SK-N-SH (cell line): ENCODE results near the gene ANO3. TPM values are rescaled to one million over a fixed set of nuclear protein-coding genes. Genes with fewer than 3 reads are reported as not detected.

Experiments used
- CTCF ChIA-PET: fragments of 300-600, 350-600 bp; formaldehyde crosslinking; extraction: SDS; loops from one replicate; lab custom pipeline; 2021; lab: Yijun Ruan, JAX
- POLR2A ChIA-PET: fragments of 350-600 bp; sonication (Branson Sonifier 250); formaldehyde crosslinking; extraction: SDS; loops from one replicate; lab custom pipeline; 2020; ENCODE audit warnings: antibody characterized with exemption, inconsistent platforms; lab: Yijun Ruan, JAX
- DNase-seq: peaks from one replicate; pipeline ENCODE4 v3.0.0; 2012
- H2AFZ ChIP-seq: fragments of 200-600 bp; sonication (generic); 2 replicates; pipeline ENCODE4 v1.8.1; 2016; ENCODE audit warnings: antibody characterized with exemption, mild to moderate bottlenecking, low read depth
- H3F3A ChIP-seq: fragments of 200-600 bp; sonication (generic); replicated peaks from 2 replicates; pipeline ENCODE3; 2016; ENCODE audit warnings: antibody characterized with exemption, mild to moderate bottlenecking; ENCODE audit not compliant: insufficient read depth
- H3K27ac ChIP-seq, 2 experiments: fragments of 200-500 bp in 1 of 2; fragments of 200-600 bp in 1 of 2; sonication (Bioruptor generic) in 1 of 2; sonication (generic), shearing (Covaris generic) in 1 of 2; 2 replicates each; pipeline versions ENCODE4 v1.5.1 to v1.6.1; 2014 to 2016; ENCODE audit warnings: low read depth in 2 of 2, inconsistent platforms in 1 of 2, low read length in 1 of 2, mild to moderate bottlenecking in 1 of 2, mixed read lengths in 1 of 2
- H3K27me3 ChIP-seq: fragments of 200-600 bp; sonication (generic), shearing (Covaris generic); 2 replicates; pipeline ENCODE4 v1.6.1; 2016; ENCODE audit warnings: mixed run types; ENCODE audit not compliant: insufficient read depth
- H3K36me3 ChIP-seq, 2 experiments: fragments of 200-500 bp in 1 of 2; fragments of 200-600 bp in 1 of 2; sonication (Bioruptor generic) in 1 of 2; sonication (generic) in 1 of 2; replicated peaks in 1 of 2; 2 replicates each; pipeline versions ENCODE3 to v1.5.1; 2014 to 2016; ENCODE audit warnings: low read length in 1 of 2, mild to moderate bottlenecking in 1 of 2; ENCODE audit not compliant: insufficient read depth in 2 of 2, control insufficient read depth in 1 of 2
- H3K4me1 ChIP-seq, 2 experiments: fragments of 200-500 bp in 1 of 2; fragments of 200-600 bp in 1 of 2; sonication (Bioruptor generic) in 1 of 2; sonication (generic), shearing (Covaris generic) in 1 of 2; 2 replicates each; pipeline versions ENCODE4 v1.5.1 to v1.6.1; 2014 to 2016; ENCODE audit warnings: low read depth in 1 of 2, low read length in 1 of 2, mixed run types in 1 of 2; ENCODE audit not compliant: insufficient read depth in 2 of 2, control insufficient read depth in 1 of 2
- H3K4me2 ChIP-seq: fragments of 200-600 bp; sonication (generic), shearing (Covaris generic); 2 replicates; pipeline ENCODE4 v1.6.1; 2017; ENCODE audit warnings: mixed run types
- H3K4me3 ChIP-seq, 2 experiments: fragments of 200-500 bp in 1 of 2; fragments of 200-600 bp in 1 of 2; sonication (Bioruptor generic) in 1 of 2; sonication (generic), shearing (Covaris generic) in 1 of 2; 2 replicates each; pipeline versions ENCODE4 v1.5.1 to v1.8.1; 2014 to 2016; ENCODE audit warnings: low read depth in 2 of 2, inconsistent platforms in 1 of 2, low read length in 1 of 2, mild to moderate bottlenecking in 1 of 2, mixed read lengths in 1 of 2, moderate library complexity in 1 of 2
- H3K79me2 ChIP-seq: fragments of 200-600 bp; sonication (generic); 2 replicates; pipeline ENCODE4 v1.8.1; 2017; ENCODE audit warnings: mild to moderate bottlenecking; ENCODE audit not compliant: insufficient read depth
- H3K9ac ChIP-seq: fragments of 200-600 bp; sonication (generic); 2 replicates; pipeline ENCODE4 v1.6.1; 2017; ENCODE audit warnings: mixed run types
- H3K9me2 ChIP-seq: fragments of 200-600 bp; sonication (generic); 2 replicates; pipeline ENCODE4 v1.6.1; 2017; ENCODE audit warnings: mixed run types
- H3K9me3 ChIP-seq: fragments of 200-600 bp; sonication (generic); 2 replicates; pipeline ENCODE4 v1.6.1; 2017; ENCODE audit warnings: mixed run types, mild to moderate bottlenecking, moderate library complexity
- H4K20me1 ChIP-seq: fragments of 200-600 bp; sonication (generic); 2 replicates; pipeline ENCODE4 v1.6.1; 2017; ENCODE audit warnings: mild to moderate bottlenecking, mixed run types; ENCODE audit not compliant: insufficient read depth
- CHD2 ChIP-seq: fragments of 150-350 bp; IDR thresholded peaks from 2 replicates; pipeline ENCODE4 v1.6.1; 2018; ENCODE audit warnings: low read length; ENCODE audit not compliant: partially characterized antibody
- EZH2phosphoT487 ChIP-seq: fragments of 200-600 bp; sonication (generic); IDR thresholded peaks from 2 replicates; pipeline ENCODE4 v1.6.1; 2017; ENCODE audit warnings: low read depth, mixed run types, mild to moderate bottlenecking, antibody characterized with exemption, moderate library complexity, borderline replicate concordance
- FOSL2 ChIP-seq: IDR thresholded peaks from 2 replicates; pipeline ENCODE4 v1.4.0; 2012; ENCODE audit warnings: low read depth, mild to moderate bottlenecking, moderate library complexity, borderline replicate concordance
- FOXM1 ChIP-seq: IDR thresholded peaks from 2 replicates; pipeline ENCODE4 v1.4.0; 2012; ENCODE audit warnings: low read depth, mild to moderate bottlenecking
- MEF2A ChIP-seq: IDR thresholded peaks from 2 replicates; pipeline ENCODE4 v1.4.0; 2012; ENCODE audit warnings: low read depth, borderline replicate concordance
- NFIC ChIP-seq: IDR thresholded peaks from 2 replicates; pipeline ENCODE4 v1.4.0; 2012; ENCODE audit warnings: borderline replicate concordance
- RAD21 ChIP-seq: IDR thresholded peaks from 2 replicates; pipeline ENCODE4 v1.6.1; 2012; ENCODE audit warnings: mild to moderate bottlenecking, low read length
- RCOR1 ChIP-seq: fragments of 150-350 bp; IDR thresholded peaks from 2 replicates; pipeline ENCODE4 v1.6.1; 2017; ENCODE audit warnings: antibody characterized with exemption, low read length
- REST ChIP-seq: IDR thresholded peaks from 2 replicates; pipeline ENCODE4 v1.6.1; 2012; ENCODE audit warnings: mild to moderate bottlenecking, low read depth, low read length, moderate library complexity
- RFX5 ChIP-seq: IDR thresholded peaks from 2 replicates; pipeline ENCODE4 v1.6.1; 2012; ENCODE audit warnings: mild to moderate bottlenecking, improper control_type of control experiment, low read length
- RXRA ChIP-seq: IDR thresholded peaks from 2 replicates; pipeline ENCODE4 v1.4.0; 2012; ENCODE audit warnings: low read depth, mild to moderate bottlenecking, borderline replicate concordance
- SIN3A ChIP-seq: IDR thresholded peaks from 2 replicates; pipeline ENCODE4 v1.6.1; 2012; ENCODE audit warnings: low read depth, mild to moderate bottlenecking, low read length, moderate library complexity, borderline replicate concordance
- SMC3 ChIP-seq: IDR thresholded peaks from 2 replicates; pipeline ENCODE4 v1.6.1; 2012; ENCODE audit warnings: low read depth, low read length, improper control_type of control experiment
- TEAD4 ChIP-seq: IDR thresholded peaks from 2 replicates; pipeline ENCODE4 v1.4.0; 2012; ENCODE audit warnings: mild to moderate bottlenecking, borderline replicate concordance; ENCODE audit not compliant: insufficient read depth
- USF2 ChIP-seq: fragments of 150-350 bp; IDR thresholded peaks from 2 replicates; pipeline ENCODE4 v1.6.1; 2017; ENCODE audit warnings: antibody characterized with exemption, low read length, low read depth, borderline replicate concordance
- YY1 ChIP-seq: IDR thresholded peaks from 2 replicates; pipeline ENCODE4 v1.4.0; 2012; ENCODE audit warnings: low read depth, mild to moderate bottlenecking
- WGBS: methylation state at CpG from one replicate; pipeline ENCODE4 v1.1.6; 2017; ENCODE audit warnings: low lambda C conversion rate; 5-methylcytosine and 5-hydroxymethylcytosine counted together
- polyA plus RNA-seq, 3 experiments: library from polyadenylated mRNA; depleted of rRNA; stranded (reverse); fragments of >200 nt; gene quantifications; 2 replicates each; pipeline ENCODE4 v1.2.3, GENCODE V29; 2012
- TF ChIP-seq, protein P1 (sequence below): IDR thresholded peaks from 2 replicates; pipeline ENCODE4 v1.4.0; 2012; ENCODE audit warnings: low read depth

Gene ANO3
- polyA plus RNA-seq, 1 of the 3 experiments (the other 2 are of a cell fraction) = 0.13 TPM

DNA sequence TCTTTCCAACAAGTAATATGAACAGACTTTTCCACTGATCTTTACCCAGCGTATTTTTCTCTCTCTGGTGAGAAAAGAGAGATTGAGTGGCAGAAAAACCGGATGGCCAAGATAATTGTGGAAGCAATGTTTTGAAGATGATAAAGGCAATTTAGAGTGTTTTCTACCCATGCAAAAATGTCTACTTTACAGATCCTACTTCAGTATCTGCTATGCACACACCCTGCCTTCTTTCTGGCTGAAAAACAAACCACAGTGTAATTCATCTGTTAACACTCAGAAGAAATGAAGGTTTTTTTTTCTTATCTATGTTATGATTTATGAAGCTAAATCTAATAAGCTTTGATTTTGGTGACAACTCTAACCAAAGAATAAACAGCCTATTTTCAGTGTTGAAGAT is 333.1 kb downstream of the ANO3 start:
- TF ChIP-seq NFIC (no peak), RFX5 (no peak), RAD21 (no peak), FOSL2 (no peak), CHD2 (no peak), TEAD4 (no peak), RXRA (no peak), REST (no peak), YY1 (no peak), SMC3 (no peak), FOXM1 (no peak), EZH2phosphoT487 (no peak), USF2 (no peak), MEF2A (no peak), RCOR1 (no peak), SIN3A (no peak)
- TF ChIP-seq, protein P1, sequence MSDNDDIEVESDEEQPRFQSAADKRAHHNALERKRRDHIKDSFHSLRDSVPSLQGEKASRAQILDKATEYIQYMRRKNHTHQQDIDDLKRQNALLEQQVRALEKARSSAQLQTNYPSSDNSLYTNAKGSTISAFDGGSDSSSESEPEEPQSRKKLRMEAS = no peak

More for the DNA sequence above, 333.1 kb downstream of the ANO3 start:
- Histone ChIP-seq H3K27me3 (no peaks in the 10 kb centered on the region), H3K79me2 (no peaks in the 10 kb centered on the region), H3K9me2 (no peaks in the 10 kb centered on the region), H2AFZ (no peak overlapping the region), H3K4me2 (no peak overlapping the region), H3K4me3 (no peak overlapping the region), H3K9ac (no peak overlapping the region), H3K4me1 (no peaks in the 10 kb centered on the region; a peak in 1 of 4 replicates), H3K27ac (no peak overlapping the region), H3F3A (no peaks in the 10 kb centered on the region), H3K9me3 (no peaks in the 10 kb centered on the region), H3K36me3 (no peaks in the 10 kb centered on the region), H4K20me1 (no peaks in the 10 kb centered on the region)
- WGBS = 60% methylated on average over 2 of the region's 2 CpGs
- ChIA-PET CTCF (no interaction called here), POLR2A (no interaction called here)
- DNase-seq = no peak
